H1 (cell line): ENCODE results near the gene KCNJ10. TPM values are rescaled to one million over a fixed set of nuclear protein-coding genes. Genes with fewer than 3 reads are reported as not detected.

ENCODE experiments used
- CTCF ChIA-PET: fragments of 300-600 bp; sonication (Branson Sonifier 250); formaldehyde crosslinking; loops from one replicate; lab custom pipeline; 2021; ENCODE audit not compliant: partially characterized antibody; lab: Charles Lee
- POLR2A ChIA-PET: fragments of 300-600 bp; sonication (Branson Sonifier 250); formaldehyde crosslinking; loops from one replicate; lab custom pipeline; 2021; ENCODE audit warnings: inconsistent platforms; ENCODE audit not compliant: partially characterized antibody; lab: Charles Lee
- DNase-seq, 2 experiments: peaks; one replicate each; pipeline versions ENCODE4 v3.0.0 to v3.0.0-alpha.2; 2010 to 2022; ENCODE audit warnings: low spot score in 2 of 2, low read depth in 1 of 2, mixed read lengths in 1 of 2
- FAIRE-seq: peaks from 2 replicates; lab custom pipeline; 2011; peaks lifted over from hg19 to GRCh38; lab: Jason Lieb, UNC
- H2AFZ ChIP-seq: 2 replicates; pipeline ENCODE4 v1.8.1; 2012; ENCODE audit warnings: low read length, inconsistent platforms
- H2AK5ac ChIP-seq: 2 replicates; pipeline ENCODE4 v1.6.1; 2013; ENCODE audit warnings: low read depth, low read length
- H2BK120ac ChIP-seq: replicated peaks from 2 replicates; pipeline ENCODE3; 2013; ENCODE audit warnings: low read depth, low read length, inconsistent platforms
- H2BK12ac ChIP-seq: 2 replicates; pipeline ENCODE4 v1.6.1; 2013; ENCODE audit warnings: low read depth, low read length
- H2BK15ac ChIP-seq: 2 replicates; pipeline ENCODE4 v1.6.1; 2013; ENCODE audit warnings: low read length
- H2BK20ac ChIP-seq: 2 replicates; pipeline ENCODE4 v1.6.1; 2013; ENCODE audit warnings: low read length
- H2BK5ac ChIP-seq: 2 replicates; pipeline ENCODE4 v1.6.1; 2013; ENCODE audit warnings: low read depth, low read length
- H3K14ac ChIP-seq: 2 replicates; pipeline ENCODE4 v1.6.1; 2013; ENCODE audit warnings: inconsistent platforms; ENCODE audit not compliant: insufficient read length
- H3K18ac ChIP-seq: 2 replicates; pipeline ENCODE4 v1.6.1; 2013; ENCODE audit warnings: low read length; ENCODE audit errors: extremely low read depth
- H3K23ac ChIP-seq: 2 replicates; pipeline ENCODE4 v1.6.1; 2013; ENCODE audit warnings: inconsistent platforms; ENCODE audit not compliant: insufficient read length
- H3K23me2 ChIP-seq: 2 replicates; pipeline ENCODE4 v1.6.1; 2013; ENCODE audit warnings: low read depth, low read length
- H3K27ac ChIP-seq: 2 replicates; pipeline ENCODE4 v1.6.1; 2011; ENCODE audit warnings: low read depth, low read length, inconsistent platforms
- H3K27me3 ChIP-seq, 4 experiments: replicated peaks in 1 of 4; 1 replicate in 1 of 4; 2 replicates in 3 of 4; pipeline versions ENCODE4 v1.6.1 to v1.8.1; 2011 to 2013; ENCODE audit warnings: low read length in 3 of 4, mild to moderate bottlenecking in 3 of 4, inconsistent platforms in 2 of 4, mixed read lengths in 2 of 4, moderate library complexity in 1 of 4; ENCODE audit not compliant: control insufficient read depth in 3 of 4, insufficient read depth in 3 of 4; ENCODE audit errors: extremely low read depth in 1 of 4
- H3K36me3 ChIP-seq, 4 experiments: 2 replicates each; pipeline versions ENCODE4 v1.6.1 to v1.8.1; 2011 to 2013; ENCODE audit warnings: mild to moderate bottlenecking in 4 of 4, low read length in 3 of 4, moderate library complexity in 2 of 4, control low read depth in 1 of 4, inconsistent platforms in 1 of 4; ENCODE audit not compliant: insufficient read depth in 4 of 4, control insufficient read depth in 2 of 4
- H3K4ac ChIP-seq: replicated peaks from 2 replicates; pipeline ENCODE3; 2013; ENCODE audit warnings: low read length, low read depth, mixed read lengths, inconsistent platforms; ENCODE audit not compliant: insufficient read length
- H3K4me1 ChIP-seq, 4 experiments: replicated peaks in 1 of 4; 1 replicate in 1 of 4; 2 replicates in 3 of 4; pipeline versions ENCODE4 v1.6.1 to v1.8.1; 2011 to 2013; ENCODE audit warnings: low read length in 3 of 4, inconsistent platforms in 2 of 4, mixed read lengths in 1 of 4; ENCODE audit not compliant: insufficient read depth in 4 of 4, control insufficient read depth in 3 of 4
- H3K4me2 ChIP-seq, 2 experiments: 2 replicates each; pipeline versions ENCODE4 v1.6.1 to v1.8.1; 2011 to 2013; ENCODE audit warnings: low read depth in 2 of 2, low read length in 2 of 2, control low read depth in 1 of 2, inconsistent platforms in 1 of 2, mild to moderate bottlenecking in 1 of 2; ENCODE audit not compliant: insufficient read depth in 1 of 2
- H3K4me3 ChIP-seq, 4 experiments: fragments of 200-600, 300-600 bp in 1 of 4; sonication (generic), shearing (Covaris generic), sonication (Bioruptor Twin) in 1 of 4; 2 replicates each; pipeline versions ENCODE4 v1.5.1 to v1.8.1; 2011 to 2016; ENCODE audit warnings: low read length in 4 of 4, low read depth in 3 of 4, control low read depth in 2 of 4, inconsistent platforms in 2 of 4, mild to moderate bottlenecking in 2 of 4, mixed read lengths in 1 of 4, moderate library complexity in 1 of 4; ENCODE audit not compliant: insufficient read depth in 2 of 4; ENCODE audit errors: extremely low read depth in 1 of 4
- H3K56ac ChIP-seq: replicated peaks from 2 replicates; pipeline ENCODE3; 2013; ENCODE audit warnings: low read depth, mild to moderate bottlenecking, mixed read lengths, low read length, inconsistent platforms; ENCODE audit not compliant: insufficient read length
- H3K79me1 ChIP-seq: 2 replicates; pipeline ENCODE4 v1.6.1; 2013; ENCODE audit warnings: low read depth, low read length, control low read depth
- H3K79me2 ChIP-seq, 2 experiments: 2 replicates each; pipeline versions ENCODE4 v1.6.1 to v1.8.1; 2012 to 2013; ENCODE audit warnings: low read length in 2 of 2, mild to moderate bottlenecking in 2 of 2, inconsistent platforms in 1 of 2; ENCODE audit not compliant: insufficient read depth in 2 of 2, control insufficient read depth in 1 of 2
- H3K9ac ChIP-seq, 4 experiments: replicated peaks in 1 of 4; 1 replicate in 1 of 4; 2 replicates in 3 of 4; pipeline versions ENCODE4 v1.6.1 to v1.8.1; 2011 to 2013; ENCODE audit warnings: low read depth in 3 of 4, low read length in 3 of 4, control low read depth in 2 of 4, mild to moderate bottlenecking in 2 of 4, moderate library complexity in 2 of 4, inconsistent platforms in 1 of 4; ENCODE audit errors: extremely low read depth in 1 of 4
- H3K9me3 ChIP-seq, 2 experiments: 2 replicates each; pipeline versions ENCODE4 v1.6.1 to v1.8.1; 2012 to 2013; ENCODE audit warnings: mild to moderate bottlenecking in 2 of 2, moderate library complexity in 2 of 2, control low read depth in 1 of 2, inconsistent platforms in 1 of 2, low read depth in 1 of 2, low read length in 1 of 2, mixed read lengths in 1 of 2; ENCODE audit not compliant: insufficient read depth in 2 of 2
- H4K20me1 ChIP-seq, 2 experiments: replicated peaks in 1 of 2; 2 replicates each; pipeline versions ENCODE3 to v1.8.1; 2011 to 2013; ENCODE audit warnings: inconsistent platforms in 2 of 2, low read length in 2 of 2, mild to moderate bottlenecking in 1 of 2; ENCODE audit not compliant: insufficient read depth in 2 of 2, control insufficient read depth in 1 of 2
- H4K5ac ChIP-seq: 2 replicates; pipeline ENCODE4 v1.6.1; 2013; ENCODE audit warnings: low read length, low read depth, mixed read lengths, inconsistent platforms; ENCODE audit not compliant: insufficient read length
- H4K8ac ChIP-seq: 2 replicates; pipeline ENCODE4 v1.8.0; 2013; ENCODE audit warnings: mild to moderate bottlenecking, moderate library complexity, low read length, inconsistent platforms; ENCODE audit not compliant: insufficient read depth; ENCODE audit errors: extremely low read depth
- H4K91ac ChIP-seq: replicated peaks from 2 replicates; pipeline ENCODE3; 2013; ENCODE audit warnings: low read length, mixed read lengths, inconsistent platforms; ENCODE audit not compliant: insufficient read length
- CTBP2 ChIP-seq: IDR thresholded peaks from 2 replicates; pipeline ENCODE4 v1.7.0; 2011; ENCODE audit warnings: borderline replicate concordance, mild to moderate bottlenecking, moderate library complexity, mixed read lengths, low read length; ENCODE audit not compliant: insufficient read depth, insufficient read length
- EZH2 ChIP-seq: fragments of 200-600 bp; sonication (generic); IDR thresholded peaks from 2 replicates; pipeline ENCODE4 v1.7.1; 2012; ENCODE audit warnings: low read depth, mild to moderate bottlenecking, moderate library complexity, low read length, inconsistent platforms; ENCODE audit not compliant: severe bottlenecking
- HDAC2 ChIP-seq, 2 experiments: fragments of 300-600 bp in 1 of 2; sonication (generic) in 1 of 2; IDR thresholded peaks; 2 replicates each; pipeline ENCODE4 v1.6.1; 2011 to 2012; ENCODE audit warnings: low read depth in 2 of 2, low read length in 2 of 2, mild to moderate bottlenecking in 2 of 2, moderate library complexity in 2 of 2, borderline replicate concordance in 1 of 2, inconsistent platforms in 1 of 2
- JUN ChIP-seq: IDR thresholded peaks from 2 replicates; pipeline ENCODE4 v1.6.1; 2011; ENCODE audit warnings: low read depth, mild to moderate bottlenecking, improper control_type of control experiment, low read length
- KDM4A ChIP-seq: IDR thresholded peaks from one replicate; pipeline ENCODE4 v1.7.1; 2012; ENCODE audit warnings: low read depth, mild to moderate bottlenecking, moderate library complexity, low read length, inconsistent platforms; ENCODE audit not compliant: severe bottlenecking
- SIRT6 ChIP-seq: IDR thresholded peaks from one replicate; pipeline ENCODE4 v1.7.1; 2012; ENCODE audit warnings: low read length, inconsistent platforms
- TBP ChIP-seq: IDR thresholded peaks from 2 replicates; pipeline ENCODE4 v1.6.1; 2011; ENCODE audit warnings: low read depth, low read length, improper control_type of control experiment
- ZNF274 ChIP-seq: IDR thresholded peaks from 2 replicates; pipeline ENCODE4 v1.7.0; 2012; ENCODE audit warnings: low read length, borderline replicate concordance; ENCODE audit errors: extremely low read depth
- WGBS, 2 experiments: shearing (Covaris generic) in 1 of 2; methylation state at CpG; one replicate each; pipeline versions ENCODE4 v1.1.6 to v1.1.7; 2013 to 2015; ENCODE audit warnings: low lambda C conversion rate in 2 of 2, mixed read lengths in 2 of 2, inconsistent platforms in 1 of 2, low coverage in 1 of 2, missing lambda C conversion rate in 1 of 2; ENCODE audit not compliant: insufficient replicate concordance in 2 of 2, insufficient coverage in 1 of 2, insufficient read length in 1 of 2; ENCODE audit errors: extremely low coverage in 1 of 2, missing lambda C conversion rate in 1 of 2; 5-methylcytosine and 5-hydroxymethylcytosine counted together
- polyA plus RNA-seq, 7 experiments: library from polyadenylated mRNA; depleted of rRNA in 3 of 7; stranded (reverse) in 5 of 7; unstranded in 2 of 7; fragments of >200 nt in 5 of 7; fragments of 200-250 nt in 2 of 7; gene quantifications; 1 replicate in 5 of 7; 2 replicates in 1 of 7; 4 replicates in 1 of 7; pipeline versions ENCODE4 v1.2.1 to v1.2.3, GENCODE V29; 2011 to 2013; ENCODE audit warnings: missing spikeins in 2 of 7, mixed read lengths in 2 of 7
- total RNA-seq: library from RNA; stranded (reverse); fragmentation: NEBNext Ultra II Directional; extraction: Animal tissue kit (Norgen Biotek cat#: 25700); gene quantifications from 2 replicates; pipeline ENCODE4 v1.2.1, GENCODE V29; 2021
- TF ChIP-seq, protein P1 (sequence below): IDR thresholded peaks from 2 replicates; pipeline ENCODE4 v1.6.1; 2011; ENCODE audit warnings: low read length, improper control_type of control experiment

Gene KCNJ10
- total and polyA plus RNA-seq, 2 of the 8 experiments (the other 6 are each of a cell fraction or from before 2014, with no cell fraction given) = 1.7 to 2.4 TPM

GRCh38 chr1:159968901-159969300 is 101.1 kb downstream of the KCNJ10 start:
- Histone ChIP-seq H2AFZ (no peak overlapping the region), H3K9ac (no peak overlapping the region), H3K56ac (no peak overlapping the region), H3K9me3 (no peaks in the 10 kb centered on the region), H2BK5ac (no peak overlapping the region), H3K23ac (no peak overlapping the region), H3K4me3 (no peak overlapping the region), H3K4ac (no peak overlapping the region), H2BK120ac (no peak overlapping the region), H3K14ac (no peak overlapping the region), H4K5ac (no peak overlapping the region), H3K36me3 (no peaks in the 10 kb centered on the region), H3K79me1 (no peaks in the 10 kb centered on the region; the same call in 1 of the 2 replicates), H2AK5ac (no peak overlapping the region), H3K4me2 (no peak overlapping the region), H2BK20ac (no peak overlapping the region), H3K79me2 (no peaks in the 10 kb centered on the region), H3K27ac (no peak overlapping the region), H4K91ac (no peak overlapping the region), H4K8ac (no peak overlapping the region), H4K20me1 (no peaks in the 10 kb centered on the region), H3K27me3 (no peaks in the 10 kb centered on the region; a peak in 1 of 7 replicates), H2BK12ac (no peak overlapping the region), H3K23me2 (no peaks in the 10 kb centered on the region), H3K4me1 (no peaks in the 10 kb centered on the region; a peak in 1 of 7 replicates), H2BK15ac (no peak overlapping the region), H3K18ac (no peak overlapping the region)
- FAIRE-seq (no peak), DNase-seq (no peak)
- CTCF ChIA-PET = interaction anchor here (0.6 to 6.6 kb wide), 7 partner anchors 21 to 148 kb away, joined by 3 to 60 read pairs (median 6); partner anchors contain the start of gene IGSF9
- TF ChIP-seq SIRT6 = no peak
- no peak for TF ChIP-seq EZH2
- no peak for TF ChIP-seq JUN
- no peak for TF ChIP-seq TBP
- TF ChIP-seq ZNF274 = no peak
- no peak for TF ChIP-seq HDAC2 (IDR thresholded peaks at IDR 0.05; ENCODE audit: borderline replicate concordance in 1 of 2, low read depth in 2 of 2, low read length in 2 of 2)
- no peak for TF ChIP-seq KDM4A
- TF ChIP-seq, protein P1, sequence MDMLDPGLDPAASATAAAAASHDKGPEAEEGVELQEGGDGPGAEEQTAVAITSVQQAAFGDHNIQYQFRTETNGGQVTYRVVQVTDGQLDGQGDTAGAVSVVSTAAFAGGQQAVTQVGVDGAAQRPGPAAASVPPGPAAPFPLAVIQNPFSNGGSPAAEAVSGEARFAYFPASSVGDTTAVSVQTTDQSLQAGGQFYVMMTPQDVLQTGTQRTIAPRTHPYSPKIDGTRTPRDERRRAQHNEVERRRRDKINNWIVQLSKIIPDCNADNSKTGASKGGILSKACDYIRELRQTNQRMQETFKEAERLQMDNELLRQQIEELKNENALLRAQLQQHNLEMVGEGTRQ = no peak
- no peak for TF ChIP-seq CTBP2
- POLR2A ChIA-PET = interaction anchor here (1.3 kb wide), 1 partner anchor 10 kb away, joined by 3 read pairs; no protein-coding TSS in a partner anchor
- WGBS, 2 experiments = 80% methylated on average over 3 of the region's 3 CpGs; no CpG with 5 or more reads in 1 of the 2 experiments
